ENCODE results near the gene CLASRP. TPM values are rescaled to one million over a fixed set of nuclear protein-coding genes. Genes with fewer than 3 reads are reported as not detected.

The CLASRP gene
- total and polyA plus RNA-seq, 9 of the 15 experiments (the other 6 are each of a cell fraction or from before 2014, with no cell fraction given), result 0.94 to 86.3 (median 44.0) TPM

DNA sequence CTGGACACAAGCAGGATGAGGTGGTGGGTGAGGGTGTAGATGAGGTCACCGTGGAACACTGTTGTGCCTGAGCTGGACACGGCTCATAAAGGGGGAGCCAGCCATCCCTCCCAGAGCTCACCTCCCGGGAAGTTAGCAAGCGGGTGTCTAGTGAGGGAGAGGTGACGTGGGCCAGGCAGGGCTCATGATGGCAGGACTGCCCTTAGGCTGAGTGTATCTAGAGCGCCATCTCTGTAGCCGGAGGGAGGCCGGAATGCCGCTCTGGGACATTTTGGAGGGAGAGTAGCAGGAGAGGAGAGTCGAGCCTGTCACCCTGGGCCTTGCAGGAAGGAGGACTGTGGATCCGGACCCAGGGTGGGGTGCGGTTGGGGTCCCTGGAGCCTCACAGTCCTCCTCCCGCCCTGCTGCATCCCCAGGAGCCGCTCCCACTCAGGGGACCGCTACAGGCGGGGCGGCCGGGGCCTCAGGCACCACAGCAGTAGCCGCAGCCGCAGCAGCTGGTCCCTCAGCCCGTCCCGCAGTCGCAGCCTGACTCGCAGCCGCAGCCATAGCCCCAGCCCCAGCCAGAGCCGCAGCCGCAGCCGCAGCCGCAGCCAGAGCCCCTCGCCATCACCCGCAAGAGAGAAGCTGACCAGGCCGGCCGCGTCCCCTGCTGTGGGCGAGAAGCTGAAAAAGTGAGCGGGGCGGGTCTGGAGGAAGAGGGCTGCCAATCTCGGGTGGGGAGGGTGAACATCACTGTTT lies 28.2 kb downstream of the CLASRP start:
- Histone ChIP-seq H3K9me1 (ENCODE audit: control insufficient read depth, insufficient read depth, low read length) (no peaks in the 10 kb centered on the region), H3K4me2 (ENCODE audit: insufficient read depth, low read length) (no peak overlapping the region), H4K20me1 (replicated peaks; ENCODE audit: control insufficient read depth, insufficient read depth, low read length) (peaks cover 4% of the 10 kb centered on the region; the same call in 1 of the 2 replicates), H3K4me3 (no peak overlapping the region), H3K27ac (ENCODE audit: extremely low read depth, low read depth, low read length) (no peak overlapping the region), H3K27me3 (ENCODE audit: control insufficient read depth in 2 of 2, insufficient read depth in 2 of 2, low read length in 2 of 2) (no peaks in the 10 kb centered on the region), H3K79me2 (ENCODE audit: control insufficient read depth, insufficient read depth, low read length) (0 out of 3 replicates have a peak, but pooled peaks cover 4% of the 10 kb centered on the region), H3K36me3 (ENCODE audit: control insufficient read depth, insufficient read depth, low read length) (peaks cover 78% of the 10 kb centered on the region; the same call in 2 of the 3 replicates), H2AFZ (ENCODE audit: low read depth, low read length) (no peak overlapping the region), H3K4me1 (replicated peaks in 1 of 2; ENCODE audit: control insufficient read depth in 2 of 2, insufficient read depth in 2 of 2, low read length in 2 of 2) (peaks cover 0 to 26% of the 10 kb centered on the region in 2 experiments; a peak in 2 of 5 replicates), H3K9me3 (replicated peaks; ENCODE audit: control insufficient read depth, insufficient read depth, low read depth, low read length) (no peaks in the 10 kb centered on the region), H3K9ac (ENCODE audit: insufficient read depth in 1 of 2, low read depth in 2 of 2, low read length in 2 of 2) (no peak overlapping the region)
- DNase-seq (ENCODE audit: extremely low read depth in 1 of 4, low spot score in 3 of 4), result no peak
- in situ Hi-C loops (cut with MboI) (no loop called here), intact Hi-C loops (cut with micrococcal nuclease) (no loop called here)
- ATAC-seq, result no peak
- 97% methylated on average over 17 of the region's 38 CpGs for WGBS (ENCODE audit: insufficient coverage, low coverage, missing lambda C conversion rate)
- no peak for FAIRE-seq
- POLR2A ChIA-PET, result interaction anchor here (0.6 to 1.2 kb wide), 5 partner anchors 13 to 327 kb away, joined by 3 to 6 read pairs (median 3); partner anchors contain the start of genes CLASRP and NKPD1
- no TSS peak for BruUV-seq (replicated peaks)
- CTCF ChIA-PET (ENCODE audit: low intra/inter-chr PET ratio), result no interaction called here
- TF ChIP-seq COPS2 (conservative IDR thresholded peaks at IDR 0.05) (no peak), CHCHD3 (CRISPR knock-in tag; IDR thresholded peaks at IDR 0.05) (no peak), ZNF23 (CRISPR knock-in tag; IDR thresholded peaks at IDR 0.05) (no peak), SLC30A9 (CRISPR knock-in tag; IDR thresholded peaks at IDR 0.05) (no peak), SRSF3 (IDR thresholded peaks at IDR 0.05; ENCODE audit: insufficient read depth, low read length) (no peak), POLR3A (IDR thresholded peaks at IDR 0.05; ENCODE audit: borderline replicate concordance, extremely low read depth, insufficient read depth, insufficient read length) (no peak), JUN (IDR thresholded peaks at IDR 0.05; ENCODE audit: borderline replicate concordance, low read depth, low read length) (no peak), JUN (CRISPR knock-in tag; IDR thresholded peaks at IDR 0.05; ENCODE audit: borderline replicate concordance) (no peak)
- TF ChIP-seq, protein P1, sequence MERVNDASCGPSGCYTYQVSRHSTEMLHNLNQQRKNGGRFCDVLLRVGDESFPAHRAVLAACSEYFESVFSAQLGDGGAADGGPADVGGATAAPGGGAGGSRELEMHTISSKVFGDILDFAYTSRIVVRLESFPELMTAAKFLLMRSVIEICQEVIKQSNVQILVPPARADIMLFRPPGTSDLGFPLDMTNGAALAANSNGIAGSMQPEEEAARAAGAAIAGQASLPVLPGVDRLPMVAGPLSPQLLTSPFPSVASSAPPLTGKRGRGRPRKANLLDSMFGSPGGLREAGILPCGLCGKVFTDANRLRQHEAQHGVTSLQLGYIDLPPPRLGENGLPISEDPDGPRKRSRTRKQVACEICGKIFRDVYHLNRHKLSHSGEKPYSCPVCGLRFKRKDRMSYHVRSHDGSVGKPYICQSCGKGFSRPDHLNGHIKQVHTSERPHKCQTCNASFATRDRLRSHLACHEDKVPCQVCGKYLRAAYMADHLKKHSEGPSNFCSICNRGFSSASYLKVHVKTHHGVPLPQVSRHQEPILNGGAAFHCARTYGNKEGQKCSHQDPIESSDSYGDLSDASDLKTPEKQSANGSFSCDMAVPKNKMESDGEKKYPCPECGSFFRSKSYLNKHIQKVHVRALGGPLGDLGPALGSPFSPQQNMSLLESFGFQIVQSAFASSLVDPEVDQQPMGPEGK (CRISPR knock-in tag; IDR thresholded peaks at IDR 0.05; ENCODE audit: borderline replicate concordance), result no peak
- TF ChIP-seq, protein P2, sequence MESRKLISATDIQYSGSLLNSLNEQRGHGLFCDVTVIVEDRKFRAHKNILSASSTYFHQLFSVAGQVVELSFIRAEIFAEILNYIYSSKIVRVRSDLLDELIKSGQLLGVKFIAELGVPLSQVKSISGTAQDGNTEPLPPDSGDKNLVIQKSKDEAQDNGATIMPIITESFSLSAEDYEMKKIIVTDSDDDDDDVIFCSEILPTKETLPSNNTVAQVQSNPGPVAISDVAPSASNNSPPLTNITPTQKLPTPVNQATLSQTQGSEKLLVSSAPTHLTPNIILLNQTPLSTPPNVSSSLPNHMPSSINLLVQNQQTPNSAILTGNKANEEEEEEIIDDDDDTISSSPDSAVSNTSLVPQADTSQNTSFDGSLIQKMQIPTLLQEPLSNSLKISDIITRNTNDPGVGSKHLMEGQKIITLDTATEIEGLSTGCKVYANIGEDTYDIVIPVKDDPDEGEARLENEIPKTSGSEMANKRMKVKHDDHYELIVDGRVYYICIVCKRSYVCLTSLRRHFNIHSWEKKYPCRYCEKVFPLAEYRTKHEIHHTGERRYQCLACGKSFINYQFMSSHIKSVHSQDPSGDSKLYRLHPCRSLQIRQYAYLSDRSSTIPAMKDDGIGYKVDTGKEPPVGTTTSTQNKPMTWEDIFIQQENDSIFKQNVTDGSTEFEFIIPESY (CRISPR knock-in tag; IDR thresholded peaks at IDR 0.05), result no peak; the same call in none of the 2 replicates
- TF ChIP-seq, protein P3, sequence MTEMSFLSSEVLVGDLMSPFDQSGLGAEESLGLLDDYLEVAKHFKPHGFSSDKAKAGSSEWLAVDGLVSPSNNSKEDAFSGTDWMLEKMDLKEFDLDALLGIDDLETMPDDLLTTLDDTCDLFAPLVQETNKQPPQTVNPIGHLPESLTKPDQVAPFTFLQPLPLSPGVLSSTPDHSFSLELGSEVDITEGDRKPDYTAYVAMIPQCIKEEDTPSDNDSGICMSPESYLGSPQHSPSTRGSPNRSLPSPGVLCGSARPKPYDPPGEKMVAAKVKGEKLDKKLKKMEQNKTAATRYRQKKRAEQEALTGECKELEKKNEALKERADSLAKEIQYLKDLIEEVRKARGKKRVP (CRISPR knock-in tag; IDR thresholded peaks at IDR 0.05), result no peak
- TF ChIP-seq, protein P4, sequence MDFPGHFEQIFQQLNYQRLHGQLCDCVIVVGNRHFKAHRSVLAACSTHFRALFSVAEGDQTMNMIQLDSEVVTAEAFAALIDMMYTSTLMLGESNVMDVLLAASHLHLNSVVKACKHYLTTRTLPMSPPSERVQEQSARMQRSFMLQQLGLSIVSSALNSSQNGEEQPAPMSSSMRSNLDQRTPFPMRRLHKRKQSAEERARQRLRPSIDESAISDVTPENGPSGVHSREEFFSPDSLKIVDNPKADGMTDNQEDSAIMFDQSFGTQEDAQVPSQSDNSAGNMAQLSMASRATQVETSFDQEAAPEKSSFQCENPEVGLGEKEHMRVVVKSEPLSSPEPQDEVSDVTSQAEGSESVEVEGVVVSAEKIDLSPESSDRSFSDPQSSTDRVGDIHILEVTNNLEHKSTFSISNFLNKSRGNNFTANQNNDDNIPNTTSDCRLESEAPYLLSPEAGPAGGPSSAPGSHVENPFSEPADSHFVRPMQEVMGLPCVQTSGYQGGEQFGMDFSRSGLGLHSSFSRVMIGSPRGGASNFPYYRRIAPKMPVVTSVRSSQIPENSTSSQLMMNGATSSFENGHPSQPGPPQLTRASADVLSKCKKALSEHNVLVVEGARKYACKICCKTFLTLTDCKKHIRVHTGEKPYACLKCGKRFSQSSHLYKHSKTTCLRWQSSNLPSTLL (IDR thresholded peaks at IDR 0.05), result no peak
